Measurements from ENCODE around the gene TMEM164. TPM values are rescaled to one million over a fixed set of nuclear protein-coding genes. Genes with fewer than 3 reads are reported as not detected.
A peak's percentile ranks its signal among the peaks of the same experiment; 100 is the strongest.

TMEM164 gene
- total and polyA plus RNA-seq, 12 donors, result 8.7 to 32.2 (median 24.8) TPM

- H3K4me3 ChIP-seq, result no peak overlapping the region
- H3K36me3 ChIP-seq (replicated peaks in 1 of 2), result no peaks in the 10 kb centered on the region
- DNase-seq, result no peak
- H3K4me1 ChIP-seq (replicated peaks in 1 of 2), result no peaks in the 10 kb centered on the region
- H3K9me3 ChIP-seq (replicated peaks in 1 of 3), result no peaks in the 10 kb centered on the region
- H3K27me3 ChIP-seq, result no peaks in the 10 kb centered on the region
- intact Hi-C loops (cut with DNase I), result no loop called here
- no peak overlapping the region for H3K27ac ChIP-seq
- 73 to 83% (median 75%) methylated on average over 2 to 3 of the region's 3 CpGs for WGBS, 4 donors
- TF ChIP-seq POLR2A (IDR thresholded peaks at IDR 0.05) (no peak), CTCF (IDR thresholded peaks at IDR 0.05) (no peak)
These were observed 12.2 kb upstream of the TMEM164 start for GRCh38 chrX:109990582-109991276.

GRCh38 chrX:109992203-109992602 lies 10.7 kb upstream of the TMEM164 start:
- no peak for TF ChIP-seq POLR2A (IDR thresholded peaks at IDR 0.05)
- TF ChIP-seq CTCF (IDR thresholded peaks at IDR 0.05), result no peak
- 40 to 42% (median 41%) methylated on average over 1 of the region's 1 CpG; no CpG with 5 or more reads in 1 of the 4 donors for WGBS, 4 donors
- Histone ChIP-seq H3K4me3 (no peak overlapping the region), H3K36me3 (replicated peaks in 1 of 2) (no peaks in the 10 kb centered on the region), H3K27ac (no peak overlapping the region), H3K4me1 (replicated peaks in 1 of 2) (no peaks in the 10 kb centered on the region), H3K9me3 (replicated peaks in 1 of 3) (no peaks in the 10 kb centered on the region), H3K27me3 (no peaks in the 10 kb centered on the region)
- intact Hi-C loops (cut with DNase I), result no loop called here
- peak in 5 of 7 donors; percentile 22 to 54 (median 38) for DNase-seq

GRCh38 chrX:109995155-109995554 lies 7.8 kb upstream of the TMEM164 start:
- H3K4me1 ChIP-seq (replicated peaks in 1 of 2), result no peaks in the 10 kb centered on the region
- H3K27me3 ChIP-seq, result no peaks in the 10 kb centered on the region
- intact Hi-C loops (cut with DNase I), result no loop called here
- H3K4me3 ChIP-seq, result no peak overlapping the region
- TF ChIP-seq POLR2A (IDR thresholded peaks at IDR 0.05) (no peak), CTCF (IDR thresholded peaks at IDR 0.05) (no peak)
- no peaks in the 10 kb centered on the region for H3K9me3 ChIP-seq (replicated peaks in 1 of 3)
- WGBS, 4 donors, result 72 to 96% (median 92%) methylated on average over 2 of the region's 2 CpGs
- no peak overlapping the region for H3K27ac ChIP-seq
- no peaks in the 10 kb centered on the region for H3K36me3 ChIP-seq (replicated peaks in 1 of 2)
- DNase-seq, result no peak

- Histone ChIP-seq H3K27ac (no peak overlapping the region), H3K4me1 (replicated peaks in 1 of 2) (peaks cover 0 to 6% of the 10 kb centered on the region in 2 donors), H3K36me3 (replicated peaks in 1 of 2) (no peaks in the 10 kb centered on the region), H3K9me3 (replicated peaks in 1 of 3) (no peaks in the 10 kb centered on the region), H3K27me3 (no peaks in the 10 kb centered on the region), H3K4me3 (no peak overlapping the region)
- TF ChIP-seq POLR2A (IDR thresholded peaks at IDR 0.05) (no peak), CTCF (IDR thresholded peaks at IDR 0.05) (no peak)
- WGBS, 4 donors, result 54 to 63% (median 59%) methylated on average over 6 of the region's 6 CpGs
- intact Hi-C loops (cut with DNase I), result no loop called here
- DNase-seq, result no peak
These were observed 5.0 kb upstream of the TMEM164 start for GRCh38 chrX:109997786-109998452.

Data from adrenal gland (tissue), 12 donors.